ENCODE results near the gene TMEM183A. TPM values are rescaled to one million over a fixed set of nuclear protein-coding genes. Genes with fewer than 3 reads are reported as not detected.

TMEM183A gene
- polyA plus RNA-seq, 1 experiment: 103 TPM

GRCh38 chr1:203026031-203026665, 19.0 kb downstream of the TMEM183A start, which contains the start of gene PPFIA4:
TSS of gene PPFIA4 (plus strand) at chr1:203026491. CDS start at chr1:203039009, 12,518 bp downstream.
- TF ChIP-seq CTCF (IDR thresholded peaks at IDR 0.05; ENCODE audit: insufficient read depth, low read depth, low read length): no peak
- ChIA-PET CTCF (interaction anchor here (1.1 to 6.9 kb wide), 5 partner anchors 9 to 242 kb away, joined by 3 to 61 read pairs (median 9); no protein-coding TSS in a partner anchor), POLR2A (interaction anchor here (0.6 kb wide), 1 partner anchor 19 kb away, joined by 3 read pairs; no protein-coding TSS in a partner anchor)
- Histone ChIP-seq H3K4me3 (ENCODE audit: low read depth, low read length) (peak within 1 kb of the TSS; percentile 65), H3K27me3 (ENCODE audit: control insufficient read depth, insufficient read depth, low read length) (peaks cover 1% of the 10 kb centered on the region), H3K36me3 (ENCODE audit: control insufficient read depth, insufficient read depth, low read length) (peaks cover 2% of the 10 kb centered on the region; the same call in 1 of the 2 replicates)
- no peak for DNase-seq (ENCODE audit: low read depth)

GRCh38 chr1:203026666-203027663, 19.8 kb downstream of the TMEM183A start:
- TF ChIP-seq CTCF (IDR thresholded peaks at IDR 0.05; ENCODE audit: insufficient read depth, low read depth, low read length): no peak
- POLR2A ChIA-PET: interaction anchor here (0.6 kb wide), 1 partner anchor 20 kb away, joined by 3 read pairs; no protein-coding TSS in a partner anchor
- DNase-seq (ENCODE audit: low read depth): no peak
- Histone ChIP-seq H3K4me3 (ENCODE audit: low read depth, low read length) (peak overlapping the region; percentile 65), H3K27me3 (ENCODE audit: control insufficient read depth, insufficient read depth, low read length) (peaks cover 1% of the 10 kb centered on the region), H3K36me3 (ENCODE audit: control insufficient read depth, insufficient read depth, low read length) (peaks cover 2% of the 10 kb centered on the region; the same call in 1 of the 2 replicates)
- CTCF ChIA-PET: interaction anchor here (0.6 to 6.9 kb wide), 7 partner anchors 12 to 242 kb away, joined by 3 to 61 read pairs (median 5); partner anchors contain the start of gene ADORA1

- TF ChIP-seq CTCF (IDR thresholded peaks at IDR 0.05; ENCODE audit: insufficient read depth, low read depth, low read length): no peak
- no peaks in the 10 kb centered on the region; the same call in 1 of the 2 replicates for H3K36me3 ChIP-seq (ENCODE audit: control insufficient read depth, insufficient read depth, low read length)
- DNase-seq (ENCODE audit: low read depth): no peak
- ChIA-PET CTCF (interaction anchor here (0.6 to 6.9 kb wide), 8 partner anchors 11 to 1051 kb away, joined by 3 to 61 read pairs (median 6); partner anchors contain the start of gene ADORA1), POLR2A (no interaction called here)
- H3K27me3 ChIP-seq (ENCODE audit: control insufficient read depth, insufficient read depth, low read length): peaks cover 1% of the 10 kb centered on the region
- H3K4me3 ChIP-seq (ENCODE audit: low read depth, low read length): no peak overlapping the region
Observed at GRCh38 chr1:203028067-203028783, 21.1 kb downstream of the TMEM183A start.

- H3K27me3 ChIP-seq (ENCODE audit: control insufficient read depth, insufficient read depth, low read length): peaks cover 1% of the 10 kb centered on the region
- no peaks in the 10 kb centered on the region; the same call in 1 of the 2 replicates for H3K36me3 ChIP-seq (ENCODE audit: control insufficient read depth, insufficient read depth, low read length)
- ChIA-PET POLR2A (interaction anchor here (0.6 kb wide), 1 partner anchor 20 kb away, joined by 12 read pairs; no protein-coding TSS in a partner anchor), CTCF (interaction anchor here (0.6 to 6.9 kb wide), 5 partner anchors 10 to 1050 kb away, joined by 3 to 61 read pairs (median 17); no protein-coding TSS in a partner anchor)
- DNase-seq (ENCODE audit: low read depth): no peak
- TF ChIP-seq CTCF (IDR thresholded peaks at IDR 0.05; ENCODE audit: insufficient read depth, low read depth, low read length): no peak
- H3K4me3 ChIP-seq (ENCODE audit: low read depth, low read length): no peak overlapping the region
Observed at GRCh38 chr1:203028784-203029553, 21.8 kb downstream of the TMEM183A start.

Data from BJ (cell line).